NCI-H526 treated with DMSO at 0.1 percent for 48 hours (cell line): ENCODE data around the gene CSGALNACT2.
"Not testable (repeated sequence)": the region's sequence is repeated elsewhere in the genome, so short reads cannot be mapped to it uniquely, and the experiment has no call there.

Experiments
- DNase-seq: peaks from one replicate; lab custom pipeline; 2025; lab: John Stamatoyannopoulos, UW

The CSGALNACT2 gene

DNA sequence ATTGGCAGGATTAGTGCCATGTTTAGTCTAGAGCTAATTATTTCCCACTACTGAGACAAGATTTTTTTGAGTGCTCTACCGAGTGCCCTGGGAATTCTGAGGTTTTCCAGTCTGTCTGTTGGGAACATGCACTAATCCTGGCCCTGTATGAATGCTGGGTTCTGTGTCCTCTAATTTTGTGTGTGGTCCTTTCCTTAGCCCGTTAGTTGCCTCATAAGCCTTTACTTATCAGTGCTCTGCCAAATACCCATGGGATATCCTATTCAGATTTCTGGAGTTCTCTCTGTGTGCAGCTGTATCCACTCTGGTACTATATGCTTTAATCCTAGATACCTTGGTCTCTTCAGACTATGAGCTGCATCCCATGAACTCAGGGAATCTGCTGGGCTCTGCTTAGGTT is 13.1 kb downstream of the CSGALNACT2 start:
- no peak for DNase-seq

DNA sequence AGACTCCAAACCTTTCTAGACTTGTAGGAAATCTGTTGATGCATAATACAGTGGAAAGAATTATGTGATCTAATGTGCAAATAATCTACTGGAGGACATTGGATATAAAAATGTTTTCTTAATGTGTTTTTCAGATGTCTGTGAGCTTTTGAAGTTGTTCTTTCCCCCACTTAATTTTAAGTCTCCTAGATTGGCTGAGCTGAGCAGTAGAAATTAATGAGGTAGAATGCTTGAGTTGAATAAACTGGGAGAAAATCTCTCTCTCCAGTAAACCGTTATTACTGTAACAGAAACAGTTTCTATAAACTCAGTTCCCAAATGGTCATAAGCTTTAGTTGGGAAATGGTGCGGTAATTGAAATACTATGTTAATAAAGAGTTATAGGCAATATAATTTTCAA is 15.7 kb downstream of the CSGALNACT2 start:
- no peak for DNase-seq

DNA sequence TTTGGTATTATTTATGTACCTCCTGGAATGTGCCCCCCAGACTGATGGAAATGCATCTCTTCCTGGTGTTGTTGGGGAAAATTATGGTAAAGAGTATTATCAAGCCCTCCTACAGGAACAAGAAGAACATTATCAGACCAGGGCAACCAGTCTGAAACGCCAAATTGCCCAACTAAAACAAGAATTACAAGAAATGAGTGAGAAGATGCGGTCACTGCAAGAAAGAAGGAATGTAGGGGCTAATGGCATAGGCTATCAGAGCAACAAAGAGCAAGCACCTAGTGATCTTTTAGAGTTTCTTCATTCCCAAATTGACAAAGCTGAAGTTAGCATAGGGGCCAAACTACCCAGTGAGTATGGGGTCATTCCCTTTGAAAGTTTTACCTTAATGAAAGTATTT is 17.0 kb downstream of the CSGALNACT2 start:
- no peak for DNase-seq

DNA sequence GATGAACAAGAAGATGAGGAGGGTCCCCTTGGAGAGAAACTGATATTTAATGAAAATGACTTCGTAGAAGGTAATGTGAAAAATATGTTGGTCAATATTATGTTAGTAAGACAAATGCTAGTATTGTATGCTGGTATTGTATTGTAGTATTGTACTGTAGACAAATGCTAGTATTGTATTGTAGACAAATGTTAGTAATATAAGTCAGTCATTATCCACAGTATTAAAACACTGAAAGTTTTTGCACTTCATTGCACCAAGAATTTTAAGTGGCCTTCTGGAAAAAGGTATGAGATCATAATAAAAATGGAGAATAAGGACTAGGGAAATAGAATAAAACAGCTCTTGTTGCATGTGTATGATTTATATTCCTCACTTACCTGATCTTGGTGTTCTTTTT is 17.5 kb downstream of the CSGALNACT2 start:
- DNase-seq: no peak

DNA sequence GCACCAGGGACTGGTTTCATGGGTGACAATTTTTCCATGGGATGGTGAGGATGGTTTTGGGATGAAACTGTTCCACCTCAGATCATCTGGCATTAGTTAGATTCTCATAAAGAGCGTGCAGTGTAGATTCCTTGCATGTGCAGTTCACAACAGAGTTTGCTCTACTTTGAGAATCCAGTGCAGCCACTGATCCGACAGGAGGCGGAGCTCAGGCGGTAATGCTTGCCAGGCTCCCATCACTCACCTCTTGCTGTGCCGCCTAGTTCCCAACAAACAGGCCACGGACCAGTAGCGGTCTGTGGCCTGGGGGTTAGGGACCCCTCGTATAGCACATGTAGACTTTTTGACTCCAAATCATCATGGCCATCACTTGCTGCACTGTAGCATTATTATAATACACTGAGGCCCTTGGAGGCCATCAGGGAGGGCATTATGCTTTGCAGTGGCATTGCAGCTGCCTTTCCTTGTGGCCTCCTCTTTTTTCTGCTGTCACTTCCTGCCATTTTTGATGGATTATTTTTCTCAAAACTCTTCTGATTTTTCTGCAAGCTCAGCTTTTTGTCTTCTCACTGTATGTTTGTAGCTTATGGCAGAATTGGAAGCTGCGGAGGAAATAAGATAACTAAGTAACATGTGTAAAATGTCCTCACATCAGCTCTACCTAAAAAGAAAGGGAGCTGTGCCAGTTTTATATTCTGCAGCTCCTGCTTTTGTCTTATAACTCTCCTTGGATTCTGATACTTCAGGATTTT is 18.5 kb downstream of the CSGALNACT2 start:
- DNase-seq: no peak

DNA sequence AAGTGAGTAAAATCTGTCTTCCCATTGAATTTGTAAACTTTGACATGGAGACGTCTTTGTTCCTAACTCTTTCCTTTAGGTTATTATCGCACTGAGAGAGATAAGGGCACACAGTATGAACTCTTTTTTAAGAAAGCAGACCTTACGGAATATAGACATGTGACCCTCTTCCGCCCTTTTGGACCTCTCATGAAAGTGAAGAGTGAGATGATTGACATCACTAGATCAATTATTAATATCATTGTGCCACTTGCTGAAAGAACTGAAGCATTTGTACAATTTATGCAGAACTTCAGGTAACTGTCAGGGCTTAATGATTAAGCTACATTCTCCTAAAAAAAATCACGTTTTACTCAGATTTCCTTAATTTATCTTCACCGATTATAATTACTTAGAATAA is 20.4 kb downstream of the CSGALNACT2 start:
- DNase-seq: no peak

DNA sequence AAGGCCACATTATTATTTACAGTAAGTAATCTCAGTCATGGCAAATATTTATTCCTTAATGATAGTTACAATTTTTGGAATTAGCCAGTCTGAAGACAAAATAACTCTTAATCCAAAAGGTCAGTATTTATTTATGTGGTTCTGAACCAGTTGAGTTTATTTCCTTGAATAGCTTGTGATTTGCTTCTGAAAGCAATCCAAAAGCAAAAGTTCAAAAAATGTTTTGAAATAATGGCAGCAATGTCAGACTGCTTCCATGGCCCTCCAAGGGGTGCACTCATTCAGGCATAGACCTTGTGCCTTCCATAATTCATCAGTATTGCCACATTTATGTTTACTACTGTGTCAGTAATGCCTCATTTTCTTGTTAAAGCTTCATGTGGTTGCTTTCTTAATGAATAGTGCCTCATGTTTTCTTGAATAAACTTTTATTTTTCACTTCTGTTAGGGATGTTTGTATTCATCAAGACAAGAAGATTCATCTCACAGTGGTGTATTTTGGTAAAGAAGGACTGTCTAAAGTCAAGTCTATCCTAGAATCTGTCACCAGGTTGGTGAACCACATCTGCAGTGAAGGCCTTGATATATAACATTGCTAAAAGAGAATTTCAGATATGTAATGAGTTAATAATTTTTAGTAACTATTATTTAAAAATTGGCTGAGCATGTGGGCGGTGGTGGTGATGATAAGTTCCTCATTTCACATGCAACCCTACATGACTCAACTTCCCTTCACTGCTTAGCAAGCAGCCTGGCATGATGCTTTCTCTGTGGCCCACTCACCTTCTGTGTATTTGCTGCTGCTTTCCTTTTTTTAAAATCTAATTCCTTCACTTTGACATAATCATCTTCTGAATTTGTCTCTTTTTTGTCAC is 22.0 kb downstream of the CSGALNACT2 start:
- no peak for DNase-seq

DNA sequence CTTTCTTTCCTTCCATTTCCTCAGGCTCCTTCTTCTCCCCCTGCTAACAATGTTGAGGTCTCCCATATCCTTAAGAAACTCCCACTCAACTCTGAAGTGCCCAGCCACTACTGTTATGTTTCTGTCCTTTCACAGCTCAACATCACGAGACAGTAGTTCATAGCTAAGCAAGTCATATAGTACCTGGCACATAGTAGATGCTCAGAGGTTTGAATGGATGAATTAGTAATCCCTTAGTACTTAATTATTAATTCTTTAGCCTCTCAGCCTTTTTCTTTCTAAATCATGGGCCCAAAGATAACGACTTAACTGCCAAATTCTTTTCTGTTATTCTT is 22.6 kb downstream of the CSGALNACT2 start:
- DNase-seq: no peak

DNA sequence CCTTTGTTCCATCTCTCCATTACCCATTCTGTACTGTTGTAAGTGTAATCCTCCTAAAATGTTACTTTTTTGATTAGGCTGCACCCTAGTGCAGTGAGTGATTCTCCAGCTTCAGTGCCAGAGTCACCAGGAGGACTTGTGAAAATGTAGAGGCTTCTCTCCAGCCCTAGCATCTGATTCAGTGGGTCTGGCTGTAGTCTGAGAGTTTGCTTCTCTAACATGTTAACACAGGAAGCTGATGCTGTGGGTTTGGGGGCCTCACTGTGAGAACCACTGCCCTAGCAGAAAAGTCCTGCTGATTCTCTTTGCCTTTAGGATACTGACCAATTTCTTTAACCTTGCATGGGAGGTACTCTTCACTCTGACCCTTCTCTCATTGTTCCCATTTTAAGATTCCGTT is 24.4 kb downstream of the CSGALNACT2 start:
- DNase-seq: no peak

DNA sequence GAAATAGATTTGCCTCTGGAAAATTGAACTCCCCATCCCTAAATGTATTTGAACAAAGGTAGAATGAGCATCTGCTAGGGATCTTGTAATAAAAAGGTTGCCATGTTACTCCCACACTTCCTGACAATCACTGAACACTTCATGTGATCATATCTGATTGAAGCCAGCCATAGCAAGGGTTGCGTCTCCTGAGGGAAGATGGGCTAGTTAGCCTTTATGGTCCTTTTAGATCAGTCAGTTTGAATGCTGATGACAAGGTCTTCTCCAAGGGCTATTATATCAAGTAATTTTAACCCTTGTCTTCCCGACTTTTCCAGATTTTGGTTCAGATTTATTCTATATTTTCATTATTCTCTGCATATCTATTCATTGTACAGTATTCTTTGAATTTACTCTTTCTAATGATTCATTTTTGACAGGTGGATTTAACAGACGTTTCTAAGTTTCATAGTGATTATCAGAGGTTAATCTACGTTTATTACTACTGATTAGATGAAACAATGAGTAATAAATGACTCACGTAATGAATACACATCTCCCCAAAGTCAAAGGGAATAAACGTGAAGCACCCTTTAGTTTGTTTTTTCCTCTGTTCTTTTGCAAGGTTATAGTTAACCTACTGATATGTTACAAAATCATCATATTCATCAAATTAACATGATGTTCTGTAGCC is 28.1 kb downstream of the CSGALNACT2 start:
- no peak for DNase-seq

DNA sequence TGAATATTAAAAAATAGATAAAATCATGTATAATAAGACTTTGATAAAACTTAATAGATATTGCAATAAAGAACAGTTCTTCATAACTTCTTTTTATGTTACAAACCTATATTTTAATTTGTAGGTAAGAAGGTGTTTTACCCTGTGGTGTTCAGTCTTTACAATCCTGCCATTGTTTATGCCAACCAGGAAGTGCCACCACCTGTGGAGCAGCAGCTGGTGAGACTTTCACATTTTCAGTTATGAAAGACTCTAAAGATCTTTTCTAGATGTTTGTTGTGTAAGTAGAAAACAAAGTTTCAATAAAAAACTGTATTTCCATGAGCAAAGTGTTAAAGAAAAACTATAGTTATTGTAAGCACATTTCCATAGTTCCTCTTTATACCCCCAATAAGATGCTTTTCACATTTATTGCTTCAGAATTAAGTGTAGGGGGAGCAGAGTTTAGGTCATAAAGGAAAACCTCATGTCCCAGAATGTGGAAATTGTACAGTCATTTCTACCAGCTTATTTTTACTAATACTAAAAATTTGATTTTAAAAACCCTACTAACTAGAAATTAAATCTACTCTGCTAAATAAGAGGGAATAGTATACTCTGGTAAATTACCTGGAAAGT is 28.7 kb downstream of the CSGALNACT2 start:
- DNase-seq: no peak

DNA sequence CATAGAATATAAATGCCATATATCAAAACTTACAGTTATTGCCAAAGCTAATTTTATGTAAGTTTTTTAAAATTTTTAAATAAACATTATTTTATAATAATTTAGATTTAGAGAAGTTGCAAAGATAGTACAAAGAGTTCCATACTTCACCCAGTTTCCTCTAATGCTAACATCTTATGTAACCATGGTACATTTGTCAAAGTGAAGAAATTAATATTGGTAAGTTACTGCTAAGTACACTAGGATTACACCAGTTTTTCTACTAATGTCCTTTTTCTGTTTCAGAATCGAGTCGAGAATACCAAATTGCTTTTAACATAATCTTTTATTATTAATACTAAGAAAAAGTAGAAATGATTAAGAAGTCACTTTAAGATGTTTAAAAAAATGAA is 29.2 kb downstream of the CSGALNACT2 start:
- no peak for DNase-seq

DNA sequence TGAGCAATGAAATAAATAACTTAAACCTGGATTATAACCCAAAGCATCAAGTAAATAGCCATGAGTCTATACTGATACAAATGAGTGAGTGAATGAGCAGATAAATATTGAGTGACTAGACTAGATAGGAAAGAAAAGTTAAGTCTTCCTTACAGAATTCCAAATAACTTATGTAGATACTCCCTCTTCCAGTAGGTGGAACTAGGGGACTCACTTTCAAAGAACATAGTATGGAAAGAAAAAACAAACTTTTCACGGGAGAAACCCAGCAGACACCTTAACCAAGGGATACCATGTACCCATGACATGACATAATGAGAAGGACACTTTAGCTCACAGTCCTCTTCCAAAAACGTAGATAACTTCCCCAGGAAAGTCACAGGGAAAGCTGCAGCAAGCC is 32.2 kb downstream of the CSGALNACT2 start:
- no peak for DNase-seq

DNA sequence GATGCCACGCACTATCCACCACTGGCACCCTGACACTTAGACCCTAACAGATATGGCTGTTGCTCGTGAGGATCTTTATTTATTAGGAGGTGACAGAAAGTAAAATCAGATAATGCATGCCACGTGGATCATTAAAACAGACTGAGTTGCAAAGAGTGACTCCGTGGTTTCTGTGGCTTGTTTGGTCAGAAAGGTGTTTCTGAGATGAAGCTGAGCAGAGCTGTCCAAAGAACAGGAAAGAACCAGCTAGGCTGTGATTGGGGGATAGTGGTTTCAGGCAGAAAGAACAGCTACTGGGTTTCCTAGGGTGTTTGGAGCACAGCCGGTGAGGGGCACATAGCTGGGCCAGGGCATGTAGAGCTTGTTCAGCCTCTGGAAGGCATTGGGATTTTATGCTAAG is 34.4 kb downstream of the CSGALNACT2 start:
- DNase-seq: no peak

DNA sequence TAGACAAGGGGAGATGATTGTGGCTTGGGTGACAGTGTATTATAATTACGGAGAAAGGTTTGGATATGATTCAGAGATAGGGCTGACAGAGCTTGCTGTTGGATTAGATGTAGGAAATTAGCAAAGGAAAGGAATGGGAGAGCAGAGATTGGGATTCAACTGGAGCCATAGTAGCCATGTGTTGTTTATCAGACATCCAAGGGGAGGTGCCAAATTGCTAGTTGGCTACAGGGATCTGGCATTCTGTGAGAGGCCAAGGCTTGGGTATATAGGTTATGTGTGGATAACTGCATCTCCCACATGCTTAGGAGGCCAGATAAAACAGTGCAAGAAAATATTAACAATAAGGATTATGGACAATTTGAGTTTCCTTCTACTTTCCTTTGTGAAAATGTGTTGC is 34.9 kb downstream of the CSGALNACT2 start:
- DNase-seq: no peak

DNA sequence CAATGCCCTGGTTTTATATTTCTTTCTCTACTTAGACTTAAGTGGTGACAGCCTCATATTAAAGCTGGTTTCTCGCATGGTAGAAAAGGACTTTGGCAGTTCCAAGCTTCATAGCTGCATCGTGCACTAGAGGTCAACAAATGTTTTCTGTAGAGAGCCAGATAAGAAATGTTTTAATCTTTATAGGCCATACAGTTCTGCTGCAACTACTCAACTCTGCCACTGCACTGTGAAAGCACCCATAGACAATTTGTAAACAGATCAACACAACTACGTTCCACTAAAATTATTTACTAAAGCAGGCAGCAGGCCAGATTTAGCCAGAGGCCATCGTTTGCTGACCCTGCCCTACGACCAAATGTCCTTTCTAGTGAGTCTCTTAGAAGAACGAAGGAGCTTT is 36.7 kb downstream of the CSGALNACT2 start:
- no peak for DNase-seq

DNA sequence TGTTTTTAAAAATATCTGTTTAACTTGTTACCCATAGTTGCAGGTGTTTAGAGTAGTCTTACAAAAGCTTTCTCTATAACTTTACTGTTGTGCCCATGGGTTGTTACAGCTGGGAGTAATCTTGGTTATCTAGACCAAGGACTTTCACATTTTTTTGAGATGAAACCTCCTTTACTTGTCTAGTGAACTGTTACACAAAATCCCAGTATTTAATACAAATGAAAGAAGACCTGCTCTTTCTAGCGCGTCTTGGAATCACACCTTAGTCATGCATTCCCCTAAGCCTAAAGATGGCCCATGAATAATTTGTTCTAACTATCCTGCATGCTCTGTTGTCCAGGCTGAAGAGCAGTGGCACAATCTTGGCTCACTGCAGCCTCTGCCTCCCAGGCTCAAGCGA is 38.0 kb downstream of the CSGALNACT2 start:
- no peak for DNase-seq

DNA sequence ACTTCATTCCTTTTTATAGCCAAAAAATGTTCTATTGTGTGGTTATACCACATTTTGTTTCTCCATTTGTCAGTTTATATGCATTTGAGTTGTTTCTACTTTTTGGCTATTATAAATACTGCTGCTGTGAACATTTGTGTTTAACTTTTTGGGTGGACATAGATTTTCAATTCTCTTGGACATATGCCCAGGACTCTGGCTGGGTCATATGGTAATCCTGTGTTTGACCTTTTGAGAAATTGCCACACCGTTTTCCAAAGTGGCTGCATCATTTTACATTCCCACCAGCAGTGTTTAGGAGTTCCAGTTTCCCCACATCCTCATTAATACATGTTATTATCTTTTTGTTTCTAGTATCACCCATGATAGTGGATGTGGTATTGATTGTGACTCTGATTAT is 39.4 kb downstream of the CSGALNACT2 start:
- DNase-seq: no peak

DNA sequence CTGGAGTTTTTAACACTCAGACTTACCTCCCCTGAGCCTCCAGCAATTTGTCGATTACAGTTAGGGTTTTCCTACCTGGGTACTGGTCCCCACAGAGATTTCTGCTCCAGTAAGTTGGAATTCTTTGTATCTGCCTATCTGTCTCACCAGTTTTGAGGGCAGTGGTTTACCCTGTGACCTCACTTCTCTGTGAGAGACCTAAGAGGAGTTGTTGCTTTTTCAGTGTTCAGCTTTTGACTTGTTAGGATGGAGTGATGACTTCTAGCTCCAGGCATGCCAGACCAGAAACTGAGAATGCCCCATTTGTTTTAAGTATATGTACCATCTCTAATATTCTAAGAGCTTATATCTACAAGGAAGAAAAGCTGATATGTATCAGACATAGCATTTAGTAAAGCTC is 42.9 kb downstream of the CSGALNACT2 start:
- DNase-seq: no peak

DNA sequence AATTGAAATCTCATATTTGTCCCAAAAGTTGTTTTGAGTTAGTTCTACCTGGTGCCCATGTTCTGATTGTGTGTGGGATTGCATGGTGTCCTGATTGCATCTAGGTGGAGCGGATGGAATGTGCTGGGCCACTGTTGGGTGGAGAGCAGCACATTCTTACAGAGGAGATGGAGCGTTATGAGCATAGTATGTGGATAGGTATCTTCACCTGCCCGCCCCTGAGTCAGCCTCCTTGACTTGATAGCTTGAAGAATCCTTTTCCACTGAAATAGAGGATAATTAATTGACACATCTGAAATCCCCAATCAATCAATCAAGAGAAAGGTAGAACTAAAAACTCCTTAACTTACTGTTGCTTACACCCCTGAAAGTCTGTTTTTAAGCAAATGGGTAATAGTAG is 45.5 kb downstream of the CSGALNACT2 start:
- not testable (repeated sequence) for DNase-seq

DNA sequence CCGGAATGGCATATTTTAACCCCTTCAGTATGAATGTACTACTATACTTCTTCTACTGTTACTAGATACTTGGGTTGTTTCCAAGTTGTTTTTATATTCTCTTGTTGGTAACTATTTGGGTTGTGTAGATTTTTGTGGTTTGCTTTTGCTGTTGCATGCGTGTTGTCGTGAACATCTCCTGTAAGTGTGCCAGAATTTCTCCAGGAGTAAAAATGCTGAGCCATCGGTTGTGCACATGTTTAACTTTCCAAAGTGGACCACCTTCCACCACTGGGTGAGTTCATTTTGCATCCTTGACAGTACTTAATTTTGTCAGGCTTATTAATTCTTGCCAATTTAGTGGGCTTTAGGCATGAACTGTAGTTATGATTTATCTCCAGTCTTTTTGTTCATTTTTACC is 47.9 kb downstream of the CSGALNACT2 start:
- DNase-seq: no peak

DNA sequence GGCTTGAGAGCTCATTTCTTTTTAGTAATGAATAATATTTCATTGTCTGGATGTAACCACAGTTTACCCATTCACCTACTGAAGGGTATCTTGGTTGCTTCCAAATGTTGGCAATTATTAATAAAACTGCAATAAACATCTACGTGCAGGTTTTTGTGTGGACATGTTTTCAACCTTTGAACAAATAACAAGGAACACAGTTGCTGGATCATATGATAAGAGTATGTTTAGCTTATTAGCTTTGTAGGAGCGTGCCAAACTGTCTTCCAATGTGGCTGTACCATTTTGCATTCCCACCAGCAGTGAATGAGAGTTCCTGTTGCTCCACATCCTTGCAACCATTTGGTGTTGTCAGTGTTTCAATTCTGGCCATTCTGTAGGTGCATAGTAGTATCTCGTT is 49.0 kb downstream of the CSGALNACT2 start:
- no peak for DNase-seq

DNA sequence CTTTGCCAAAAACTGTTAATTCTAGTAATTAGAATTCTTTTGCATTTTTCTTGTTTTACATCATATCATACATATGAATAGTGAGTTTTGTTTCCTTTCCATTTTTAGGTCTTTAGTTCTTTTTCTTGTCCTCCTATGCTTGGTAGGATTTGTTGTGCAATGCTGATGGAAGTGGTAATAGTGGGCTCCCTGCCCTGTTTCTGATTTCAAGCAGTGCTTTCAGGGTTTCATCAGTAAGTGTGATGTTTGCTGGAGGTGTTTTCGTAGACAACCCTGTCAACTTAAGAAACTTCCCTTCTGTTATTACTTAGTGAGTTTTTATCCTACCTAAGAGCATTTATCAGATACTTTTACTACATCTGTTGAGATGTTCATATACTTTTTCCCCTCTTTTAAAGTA is 50.5 kb downstream of the CSGALNACT2 start:
- no peak for DNase-seq
